HG03095 (cell line): ENCODE results near the gene SLC2A11.

Experiments used
- ATAC-seq: cut with Tn5 transposase; IDR thresholded peaks from one replicate; pipeline ENCODE4 v1.9.1; 2021; ENCODE audit warnings: moderate library complexity; ENCODE audit not compliant: unreplicated experiment

The SLC2A11 gene

GRCh38 chr22:23831781-23832180 lies 25.9 kb upstream of the SLC2A11 start:
- ATAC-seq, result no peak

DNA sequence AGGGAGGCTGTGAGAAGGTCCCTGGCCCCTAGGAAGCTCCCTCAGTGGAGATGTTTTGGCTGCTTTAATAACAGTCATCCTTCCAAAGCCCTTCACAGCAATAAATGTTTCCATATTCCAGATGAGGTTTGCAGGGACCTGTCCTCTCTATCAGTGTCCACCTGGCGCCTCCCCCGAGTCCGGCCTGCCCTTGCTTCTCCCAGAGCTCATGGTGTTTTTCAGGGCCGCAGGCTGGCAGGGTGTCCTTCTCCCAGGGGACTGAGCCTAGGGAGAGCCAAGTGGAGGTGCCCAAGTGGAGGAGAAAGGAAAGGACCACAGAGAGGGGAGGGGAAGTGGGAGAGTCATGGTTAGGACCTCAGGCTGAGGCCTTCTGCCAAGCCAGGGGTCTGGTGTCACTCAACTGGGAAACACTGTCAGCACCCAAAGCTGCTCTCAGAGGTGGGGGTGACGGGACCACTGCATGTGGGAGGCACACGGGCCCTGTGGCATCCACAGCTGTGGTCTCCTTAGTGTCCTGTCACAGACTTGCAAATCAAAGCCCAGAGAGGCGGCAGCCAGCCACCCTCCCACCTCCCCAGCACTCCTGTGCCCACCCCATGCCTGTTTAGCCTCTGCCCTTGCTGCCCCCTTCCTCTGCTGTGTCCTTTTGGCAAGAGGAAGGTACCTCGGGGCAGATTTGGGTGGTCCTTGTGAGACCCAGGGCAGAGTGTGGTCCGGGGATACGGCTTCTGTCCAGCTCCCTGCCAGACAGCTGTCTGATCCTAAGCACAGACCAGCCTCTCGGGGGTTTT lies 25.3 kb upstream of the SLC2A11 start:
- no peak for ATAC-seq

DNA sequence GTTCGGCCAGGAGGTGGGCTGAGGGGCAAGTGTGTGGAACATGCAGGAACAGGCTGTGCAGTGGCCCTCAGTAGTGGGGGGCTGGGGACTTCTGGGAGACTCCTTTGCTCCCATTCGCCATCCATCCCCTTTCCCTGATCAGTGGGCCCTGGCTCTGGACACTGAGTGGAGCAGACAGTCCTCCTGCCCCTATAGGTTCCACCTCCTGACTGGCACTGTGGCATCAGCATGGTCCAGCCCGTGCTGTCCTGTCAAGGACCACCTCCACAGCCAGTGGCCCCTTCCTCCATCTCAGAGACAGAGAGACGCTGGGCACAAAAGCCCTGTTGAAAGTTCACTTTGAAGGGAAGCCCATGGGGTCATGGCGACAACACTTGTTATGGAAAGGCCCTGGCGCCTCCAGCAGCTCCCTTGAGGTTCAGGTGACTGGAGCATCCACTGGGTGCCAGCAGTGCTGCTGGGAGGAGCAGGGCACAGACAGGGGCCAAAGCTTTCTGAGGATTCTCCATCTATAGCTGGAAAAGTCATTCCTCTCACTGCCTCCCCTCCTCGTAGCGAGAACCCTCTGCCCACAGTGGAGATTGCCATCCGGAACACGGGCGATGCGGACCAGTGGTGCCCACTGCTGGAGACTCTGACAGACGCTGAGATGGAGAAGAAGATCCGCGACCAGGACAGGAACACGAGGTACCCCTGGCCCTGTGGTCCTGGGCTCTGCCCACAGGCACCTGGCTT lies 24.5 kb upstream of the SLC2A11 start:
- no peak for ATAC-seq

DNA sequence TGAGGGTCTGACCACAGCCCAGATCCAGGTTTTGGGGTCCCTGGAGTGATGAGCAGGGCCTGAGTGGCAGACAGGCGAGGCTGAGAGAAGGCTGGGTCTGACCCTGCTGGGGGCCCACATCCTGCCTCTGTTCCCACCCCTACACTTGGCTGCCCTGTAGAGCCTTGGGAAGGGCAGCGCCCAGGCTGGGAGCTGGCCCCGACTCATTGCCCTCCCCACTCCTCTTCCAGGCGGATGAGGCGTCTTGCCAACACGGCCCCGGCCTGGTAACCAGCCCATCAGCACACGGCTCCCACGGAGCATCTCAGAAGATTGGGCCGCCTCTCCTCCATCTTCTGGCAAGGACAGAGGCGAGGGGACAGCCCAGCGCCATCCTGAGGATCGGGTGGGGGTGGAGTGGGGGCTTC lies 23.8 kb upstream of the SLC2A11 start:
- ATAC-seq, result no peak

- ATAC-seq, result no peak
These were observed 23.3 kb upstream of the SLC2A11 start for GRCh38 chr22:23834406-23834792.

- no peak for ATAC-seq
These were observed 22.7 kb upstream of the SLC2A11 start for GRCh38 chr22:23834793-23835483.

DNA sequence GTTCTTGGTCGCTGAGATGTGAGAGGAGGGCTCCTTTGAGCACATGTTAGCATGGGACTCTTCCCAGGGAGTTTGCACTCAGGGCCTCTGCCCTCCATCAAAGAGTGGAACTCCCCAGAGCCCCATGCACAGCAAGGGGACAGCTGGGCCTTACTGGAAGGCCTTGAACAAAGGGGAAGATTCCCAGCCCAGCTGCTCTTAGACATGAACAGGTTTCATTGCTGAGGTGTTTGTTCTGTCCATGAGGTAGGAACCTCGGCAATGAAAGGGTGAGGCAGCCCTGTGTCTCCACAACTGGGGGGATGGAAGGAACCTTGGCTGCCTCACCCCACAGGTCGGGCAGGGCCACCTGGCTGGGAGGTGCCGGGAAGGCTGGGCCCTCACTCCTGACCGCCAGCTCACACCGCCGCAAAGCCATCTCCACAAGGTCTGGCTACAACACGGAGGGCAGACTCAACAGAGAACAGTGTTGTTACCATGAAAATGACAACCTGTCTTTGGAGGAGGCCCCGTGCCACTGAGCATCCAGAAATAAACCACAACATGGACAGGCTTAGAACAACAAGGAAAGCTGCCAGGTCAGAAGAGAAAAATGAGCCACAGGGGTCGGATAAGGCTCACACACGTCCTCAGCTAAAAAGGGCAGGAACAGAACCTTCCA lies 22.1 kb upstream of the SLC2A11 start:
- ATAC-seq, result no peak

DNA sequence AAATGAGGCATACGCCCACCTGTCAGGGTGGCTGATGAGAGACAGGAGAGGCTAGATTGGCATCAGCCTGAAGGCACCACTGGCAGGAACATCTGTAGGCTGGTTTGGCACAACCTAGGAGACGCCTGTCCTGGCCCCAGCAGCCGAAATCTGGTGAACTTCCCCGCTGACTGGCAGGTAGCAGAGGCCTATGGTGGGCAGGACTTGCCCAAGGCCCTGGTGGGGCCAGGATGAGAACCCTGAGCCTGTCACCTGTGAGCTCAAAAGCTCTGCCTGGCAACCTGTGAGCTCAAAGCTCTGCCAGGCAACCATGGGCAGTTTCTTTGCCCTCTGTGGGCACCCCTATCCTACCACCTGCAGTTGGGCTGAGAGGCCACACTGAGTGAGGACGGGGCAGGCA lies 21.4 kb upstream of the SLC2A11 start:
- no peak for ATAC-seq

DNA sequence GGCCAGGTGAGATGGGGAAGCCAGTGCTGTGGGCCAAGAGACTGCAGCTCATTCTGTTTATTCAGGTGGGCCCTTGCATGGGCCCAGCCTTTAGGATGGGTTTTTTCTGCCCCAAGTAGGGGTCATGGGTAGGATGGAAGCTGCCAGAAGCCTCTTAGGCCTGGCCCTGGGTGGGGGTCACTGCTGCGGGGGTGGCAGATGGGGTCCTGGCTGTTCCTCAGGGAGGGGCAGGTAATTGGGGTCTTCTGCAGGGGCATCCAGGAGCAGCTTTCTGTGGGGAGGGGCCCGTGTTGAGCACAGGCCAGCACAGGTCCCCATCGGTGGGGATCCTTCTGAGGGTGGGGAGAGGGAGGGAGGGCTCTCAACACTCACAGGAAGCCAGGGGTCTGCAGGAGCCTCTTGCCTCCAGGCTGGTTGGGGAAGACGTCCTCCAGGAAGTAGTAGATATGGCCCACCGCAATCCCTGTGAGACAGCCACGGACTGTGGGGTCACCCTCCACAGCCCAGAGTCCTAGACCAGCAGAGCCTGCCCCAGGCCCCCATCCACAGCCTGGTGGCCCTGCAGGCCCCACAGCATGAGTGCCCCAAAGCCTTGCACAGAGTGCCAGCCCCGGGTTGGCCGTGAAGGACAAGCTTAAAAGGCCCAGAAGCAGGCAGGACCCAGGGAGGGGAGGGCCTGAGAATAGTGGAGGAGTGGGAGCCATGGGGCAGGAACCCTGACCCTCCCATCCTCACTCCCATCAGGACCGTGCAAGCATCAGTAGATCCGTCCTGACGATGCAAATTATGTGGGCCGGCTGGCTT lies 20.8 kb upstream of the SLC2A11 start:
- no peak for ATAC-seq

GRCh38 chr22:23837496-23837859 lies 20.2 kb upstream of the SLC2A11 start:
- ATAC-seq, result no peak

GRCh38 chr22:23837911-23838680 lies 19.6 kb upstream of the SLC2A11 start:
- no peak for ATAC-seq

DNA sequence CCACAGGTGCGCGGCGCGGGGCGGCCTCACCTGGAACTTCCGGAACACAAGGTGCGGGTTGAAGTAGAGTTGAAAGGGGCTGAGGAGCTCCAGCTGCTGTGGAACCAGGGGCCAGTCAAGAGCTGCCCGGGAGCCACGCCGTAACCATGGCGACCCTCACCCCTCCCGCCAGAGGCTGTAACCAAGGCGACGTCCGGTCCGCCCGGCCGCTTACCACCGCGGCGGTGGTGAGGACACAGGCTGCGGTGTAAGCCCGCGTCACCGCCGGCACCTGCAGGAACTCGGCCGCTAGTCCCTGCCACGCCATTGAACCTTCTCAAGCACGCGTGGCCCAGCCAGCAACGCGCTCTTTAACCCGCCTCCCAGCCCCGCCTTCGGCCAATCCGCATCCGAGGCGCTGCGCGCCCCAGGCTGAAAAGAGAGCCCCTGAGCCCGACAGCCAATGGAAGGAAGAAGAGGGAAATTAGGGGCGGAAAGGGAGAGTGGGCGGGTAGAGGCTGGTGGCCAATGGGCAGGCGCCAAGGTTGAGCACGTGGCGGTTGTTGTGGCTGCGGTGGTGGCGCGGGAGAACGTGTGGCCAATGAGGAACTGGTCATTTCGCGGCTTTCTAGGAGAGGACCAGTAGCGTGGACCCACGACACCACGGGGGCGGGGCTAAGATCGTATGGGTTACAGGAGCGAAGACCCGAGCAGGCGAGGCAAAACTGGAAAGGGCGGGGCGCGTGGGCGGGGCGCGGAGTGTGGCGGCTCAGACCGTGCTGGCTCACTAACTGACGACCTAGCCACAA lies 18.8 kb upstream of the SLC2A11 start, which contains the start of gene DERL3:
Gene DERL3, minus strand, starts transcription at position 326 of the 788 bp plus-strand sequence. Its CDS starts 19 bp downstream, at position 307.
- peak; percentile 62 for ATAC-seq

DNA sequence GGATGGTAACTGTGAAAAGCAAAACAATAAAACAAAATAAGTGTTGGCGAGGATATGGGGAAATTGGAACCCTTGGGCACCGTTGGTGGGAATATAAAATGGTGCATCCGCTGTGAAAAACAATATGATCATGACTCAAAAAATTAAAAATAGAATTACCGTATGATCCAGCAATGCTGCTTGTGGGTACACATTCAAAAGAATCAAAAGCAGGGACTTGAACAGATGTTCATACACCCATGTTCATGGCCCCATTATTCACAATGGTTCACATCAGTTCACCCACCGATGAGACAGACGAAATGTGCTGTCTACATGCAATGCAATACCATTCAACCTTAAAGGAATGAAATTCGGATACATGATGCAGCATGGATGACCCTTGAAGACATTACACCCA lies 17.6 kb upstream of the SLC2A11 start:
- ATAC-seq, result no peak

DNA sequence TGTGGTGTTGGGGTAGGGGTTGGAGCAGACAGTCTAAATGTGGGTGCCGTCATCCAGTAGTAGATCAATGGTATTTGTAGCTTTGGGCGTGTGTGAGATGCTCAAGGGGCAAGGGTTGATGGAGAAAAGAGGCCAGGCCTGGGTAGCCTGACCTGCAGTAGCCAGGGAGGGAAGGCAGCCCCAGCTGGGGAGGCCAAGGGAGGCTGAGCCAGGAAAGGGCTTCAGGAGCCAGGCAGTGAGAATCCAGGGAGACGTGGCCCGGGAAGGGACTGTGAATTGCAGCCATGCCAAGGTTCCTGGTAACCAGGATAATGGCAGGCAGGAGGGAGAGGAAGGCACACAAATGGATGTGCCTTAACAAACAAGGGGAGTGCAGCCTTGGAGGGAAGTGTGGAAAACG lies 16.4 kb upstream of the SLC2A11 start:
- no peak for ATAC-seq

GRCh38 chr22:23841736-23842445 lies 15.8 kb upstream of the SLC2A11 start:
- no peak for ATAC-seq

DNA sequence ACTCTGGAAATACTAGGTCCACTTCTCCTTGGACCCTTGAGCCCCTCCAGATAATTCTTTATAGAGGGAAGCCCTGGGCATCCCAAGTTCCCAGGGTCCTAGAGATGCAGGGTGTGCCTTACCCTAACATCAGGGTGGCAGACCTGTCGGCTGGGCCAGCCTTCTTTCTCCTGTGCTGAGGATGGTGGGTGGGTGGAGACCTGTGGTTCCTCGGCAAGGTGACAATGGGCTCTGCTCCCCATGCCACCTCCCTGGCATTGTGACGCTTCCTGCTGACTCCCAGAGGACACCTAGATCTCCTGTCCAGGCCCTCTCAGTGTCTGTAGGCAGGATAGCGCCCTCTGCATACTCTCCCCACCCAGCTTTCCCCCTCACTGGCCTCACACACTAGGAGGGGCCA lies 15.1 kb upstream of the SLC2A11 start:
- no peak for ATAC-seq

GRCh38 chr22:23844739-23845202 lies 12.9 kb upstream of the SLC2A11 start:
- no peak for ATAC-seq
